ENCODE data around the gene TMEM240. TPM values are rescaled to one million over a fixed set of nuclear protein-coding genes. Genes with fewer than 3 reads are reported as not detected.

The TMEM240 gene
- total and polyA plus RNA-seq, 2 of the 8 experiments (the other 6 are each of a cell fraction or from before 2014, with no cell fraction given): 3.6 to 5.7 TPM

GRCh38 chr1:1552263-1552639 lies 11.8 kb upstream of the TMEM240 start:
- Histone ChIP-seq H3K79me2 (ENCODE audit: control insufficient read depth in 1 of 2, insufficient read depth in 2 of 2, low read length in 2 of 2) (peaks cover 0 to 19% of the 10 kb centered on the region in 2 experiments; a peak in 1 of 4 replicates), H3K9me3 (ENCODE audit: insufficient read depth in 2 of 2, low read depth in 1 of 2, low read length in 1 of 2) (no peaks in the 10 kb centered on the region), H2BK15ac (ENCODE audit: low read length) (no peak overlapping the region), H2AFZ (ENCODE audit: low read length) (no peak overlapping the region), H2BK120ac (replicated peaks; ENCODE audit: low read depth, low read length) (no peak overlapping the region), H3K36me3 (ENCODE audit: control insufficient read depth in 2 of 4, insufficient read depth in 4 of 4, low read length in 3 of 4) (no peaks in the 10 kb centered on the region; a peak in 1 of 8 replicates), H3K4me1 (replicated peaks in 1 of 4; ENCODE audit: control insufficient read depth in 3 of 4, insufficient read depth in 4 of 4, low read length in 3 of 4) (no peaks in the 10 kb centered on the region; a peak in 2 of 7 replicates), H3K14ac (ENCODE audit: insufficient read length) (no peak overlapping the region), H2BK20ac (ENCODE audit: low read length) (no peak overlapping the region), H2BK5ac (ENCODE audit: low read depth, low read length) (peak overlapping the region; percentile 16; the same call in 1 of the 2 replicates), H3K4me2 (ENCODE audit: insufficient read depth in 1 of 2, low read depth in 2 of 2, low read length in 2 of 2) (no peak overlapping the region), H3K18ac (ENCODE audit: extremely low read depth, low read length) (no peak overlapping the region), H3K23ac (ENCODE audit: insufficient read length) (no peak overlapping the region), H3K9ac (replicated peaks in 1 of 4; ENCODE audit: extremely low read depth in 1 of 4, low read depth in 3 of 4, low read length in 3 of 4) (no peak overlapping the region), H4K5ac (ENCODE audit: insufficient read length, low read depth, low read length) (no peak overlapping the region), H2AK5ac (ENCODE audit: low read depth, low read length) (no peak overlapping the region), H2BK12ac (ENCODE audit: low read depth, low read length) (no peak overlapping the region), H3K56ac (replicated peaks; ENCODE audit: insufficient read length, low read depth, low read length) (no peak overlapping the region), H3K27me3 (replicated peaks in 1 of 4; ENCODE audit: control insufficient read depth in 3 of 4, extremely low read depth in 1 of 4, insufficient read depth in 3 of 4, low read length in 3 of 4) (no peaks in the 10 kb centered on the region), H3K27ac (ENCODE audit: low read depth, low read length) (no peak overlapping the region), H4K8ac (ENCODE audit: extremely low read depth, insufficient read depth, low read length) (peak overlapping the region; percentile 62; the same call in 1 of the 2 replicates), H3K79me1 (ENCODE audit: low read depth, low read length) (peaks cover 14% of the 10 kb centered on the region), H3K23me2 (ENCODE audit: low read depth, low read length) (no peaks in the 10 kb centered on the region), H3K4me3 (ENCODE audit: extremely low read depth in 1 of 4, insufficient read depth in 2 of 4, low read depth in 3 of 4, low read length in 4 of 4) (no peak overlapping the region), H3K4ac (replicated peaks; ENCODE audit: insufficient read length, low read depth, low read length) (no peak overlapping the region), H4K20me1 (replicated peaks in 1 of 2; ENCODE audit: control insufficient read depth in 1 of 2, insufficient read depth in 2 of 2, low read length in 2 of 2) (peaks cover 17 to 30% of the 10 kb centered on the region in 2 experiments), H4K91ac (replicated peaks; ENCODE audit: insufficient read length, low read length) (no peak overlapping the region)
- no peak for FAIRE-seq
- ChIA-PET POLR2A (ENCODE audit: partially characterized antibody) (interaction anchor here (1.2 to 23.0 kb wide), 3 partner anchors 12 to 150 kb away, joined by 3 to 367 read pairs (median 5); no protein-coding TSS in a partner anchor), CTCF (ENCODE audit: partially characterized antibody) (no interaction called here)
- WGBS, 2 experiments (ENCODE audit: extremely low coverage in 1 of 2, insufficient coverage in 1 of 2, insufficient read length in 1 of 2, insufficient replicate concordance in 2 of 2, low coverage in 1 of 2, low lambda C conversion rate in 2 of 2, missing lambda C conversion rate in 1 of 2): 85% methylated on average over 10 of the region's 10 CpGs; no CpG with 5 or more reads in 1 of the 2 experiments
- no peak for DNase-seq (ENCODE audit: low read depth in 1 of 2, low spot score in 2 of 2)
- TF ChIP-seq NRF1 (IDR thresholded peaks at IDR 0.05; ENCODE audit: low read depth, low read length): no peak
- no peak for TF ChIP-seq CTBP2 (IDR thresholded peaks at IDR 0.05; ENCODE audit: borderline replicate concordance, insufficient read depth, insufficient read length, low read length)
